WTC11 (cell line): ENCODE results near the gene ANAPC4. TPM values are rescaled to one million over a fixed set of nuclear protein-coding genes. Genes with fewer than 3 reads are reported as not detected.

Experiments
- ATAC-seq: fragments of 200-7000 bp; cut with Tn5 transposase; 2 replicates; pipeline ENCODE4 v1.10.0; 2021; ENCODE audit warnings: mild to moderate bottlenecking, moderate library complexity
- CTCF ChIA-PET: fragments of 300-600 bp; sonication (Branson Sonifier 250); formaldehyde crosslinking; loops from one replicate; lab custom pipeline; 2021; ENCODE audit warnings: antibody characterized with exemption; lab: Charles Lee
- POLR2A ChIA-PET: fragments of 350-600 bp; sonication (Branson Sonifier 250); formaldehyde crosslinking; loops from one replicate; lab custom pipeline; 2021; ENCODE audit warnings: antibody characterized with exemption; lab: Charles Lee
- DNase-seq: peaks from one replicate; pipeline ENCODE4 v3.0.0; 2021; ENCODE audit warnings: low spot score
- H3K27ac Mint-ChIP-seq: 2 replicates; pipeline ENCODE4 v1.8.0; 2021; ENCODE audit warnings: mixed read lengths
- H3K27me3 Mint-ChIP-seq: 2 replicates; pipeline ENCODE4 v1.8.0; 2021; ENCODE audit warnings: low read depth, mild to moderate bottlenecking, moderate library complexity, mixed read lengths
- H3K36me3 Mint-ChIP-seq: 2 replicates; pipeline ENCODE4 v1.8.0; 2021; ENCODE audit warnings: mixed read lengths
- H3K4me1 Mint-ChIP-seq: 2 replicates; pipeline ENCODE4 v1.8.0; 2022; ENCODE audit warnings: mixed read lengths
- H3K4me3 Mint-ChIP-seq: 2 replicates; pipeline ENCODE4 v1.8.0; 2021; ENCODE audit warnings: mild to moderate bottlenecking, moderate library complexity, mixed read lengths
- H3K9me3 Mint-ChIP-seq: 2 replicates; pipeline ENCODE4 v1.8.0; 2021; ENCODE audit warnings: mixed read lengths
- AFF4 ChIP-seq: sonication (generic); formaldehyde crosslinking; IDR thresholded peaks from 2 replicates; pipeline ENCODE4 v1.8.1; 2023; ENCODE audit warnings: mild to moderate bottlenecking, missing genetic modification reagents, borderline replicate concordance
- AR ChIP-seq: fragments of 250-450 bp; sonication (Bioruptor Pico); IDR thresholded peaks from 2 replicates; pipeline ENCODE4 v1.9.0; 2021; ENCODE audit warnings: mild to moderate bottlenecking
- CDX4 ChIP-seq: fragments of 250-450 bp; sonication (Bioruptor Pico); IDR thresholded peaks from 2 replicates; pipeline ENCODE4 v1.9.0; 2021; ENCODE audit warnings: moderate library complexity, mild to moderate bottlenecking, inconsistent platforms, borderline replicate concordance
- E2F1 ChIP-seq: sonication (generic); formaldehyde crosslinking; IDR thresholded peaks from 2 replicates; pipeline ENCODE4 v1.8.0; 2022; ENCODE audit warnings: mild to moderate bottlenecking, missing genetic modification reagents
- E2F5 ChIP-seq: sonication (generic); formaldehyde crosslinking; IDR thresholded peaks from 2 replicates; pipeline ENCODE4 v1.8.1; 2022; ENCODE audit warnings: mild to moderate bottlenecking, moderate library complexity, missing genetic modification reagents
- ETV6 ChIP-seq: sonication (generic); formaldehyde crosslinking; IDR thresholded peaks from 2 replicates; pipeline ENCODE4 v1.8.1; 2022; ENCODE audit warnings: mild to moderate bottlenecking, missing genetic modification reagents
- IRF1 ChIP-seq: sonication (generic); formaldehyde crosslinking; IDR thresholded peaks from 2 replicates; pipeline ENCODE4 v1.8.0; 2023; ENCODE audit warnings: missing genetic modification reagents
- IRF2 ChIP-seq: sonication (generic); formaldehyde crosslinking; IDR thresholded peaks from 2 replicates; pipeline ENCODE4 v1.8.0; 2022; ENCODE audit warnings: low read depth, missing genetic modification reagents, borderline replicate concordance
- OVOL2 ChIP-seq: fragments of 250-450 bp; sonication (Bioruptor Pico); IDR thresholded peaks from 2 replicates; pipeline ENCODE4 v1.9.0; 2021; ENCODE audit warnings: mild to moderate bottlenecking, borderline replicate concordance
- SP1 ChIP-seq: sonication (generic); formaldehyde crosslinking; conservative IDR thresholded peaks from 2 replicates; pipeline ENCODE4 v1.8.1; 2022; ENCODE audit warnings: missing genetic modification reagents
- TEAD1 ChIP-seq: sonication (generic); formaldehyde crosslinking; IDR thresholded peaks from 2 replicates; pipeline ENCODE4 v1.8.0; 2022; ENCODE audit warnings: mild to moderate bottlenecking, missing genetic modification reagents
- USF1 ChIP-seq: sonication (generic); formaldehyde crosslinking; IDR thresholded peaks from 2 replicates; pipeline ENCODE4 v1.8.0; 2022; ENCODE audit warnings: mild to moderate bottlenecking, missing genetic modification reagents
- ZBTB43 ChIP-seq: sonication (generic); formaldehyde crosslinking; IDR thresholded peaks from 2 replicates; pipeline ENCODE4 v1.8.1; 2023; ENCODE audit warnings: mild to moderate bottlenecking, missing genetic modification reagents
- ZNF423 ChIP-seq: fragments of 250-450 bp; sonication (Bioruptor Pico); IDR thresholded peaks from 2 replicates; pipeline ENCODE4 v2.1.2; 2022; ENCODE audit warnings: mild to moderate bottlenecking, moderate library complexity
- ZNF512 ChIP-seq: sonication (generic); formaldehyde crosslinking; IDR thresholded peaks from 2 replicates; pipeline ENCODE4 v1.8.1; 2022; ENCODE audit warnings: missing genetic modification reagents, borderline replicate concordance
- total RNA-seq: library from RNA; stranded (reverse); gene quantifications from 3 replicates; pipeline ENCODE4 v1.2.3, GENCODE V29; 2021

The ANAPC4 gene
- total RNA-seq, 1 experiment from 2014 or later, result 40.5 TPM

- DNase-seq (no peak), ATAC-seq (no peak)
- no peak for TF ChIP-seq ZBTB43 (CRISPR knock-in tag)
- TF ChIP-seq ZNF423, result no peak
- no peak for TF ChIP-seq USF1 (CRISPR knock-in tag)
- TF ChIP-seq ZNF512 (CRISPR knock-in tag), result no peak
- no peak for TF ChIP-seq AFF4 (CRISPR knock-in tag)
- no peak for TF ChIP-seq CDX4 (CRISPR knock-in tag)
- TF ChIP-seq IRF1 (CRISPR knock-in tag), result no peak
- no peak for TF ChIP-seq E2F5 (CRISPR knock-in tag)
- TF ChIP-seq IRF2 (CRISPR knock-in tag), result no peak
- TF ChIP-seq AR (CRISPR knock-in tag), result no peak
- no peak for TF ChIP-seq E2F1 (CRISPR knock-in tag)
- no peak for TF ChIP-seq SP1
- no peak for TF ChIP-seq ETV6 (CRISPR knock-in tag)
- TF ChIP-seq TEAD1 (CRISPR knock-in tag), result no peak
- TF ChIP-seq OVOL2, result no peak
- CTCF ChIA-PET, result interaction anchor here (1.0 kb wide), 1 partner anchor 15 kb away, joined by 3 read pairs; no protein-coding TSS in a partner anchor
- Mint-ChIP-seq H3K4me3 (no peak overlapping the region), H3K9me3 (peaks cover 6% of the 10 kb centered on the region), H3K27me3 (no peaks in the 10 kb centered on the region; the same call in 1 of the 2 replicates), H3K36me3 (no peaks in the 10 kb centered on the region), H3K4me1 (no peaks in the 10 kb centered on the region), H3K27ac (no peak overlapping the region)
- POLR2A ChIA-PET, result no interaction called here
Measured at GRCh38 chr4:25467843-25468242, 90.8 kb downstream of the ANAPC4 start.

Other genes with a start within 250 kb of the ANAPC4 start
- gene SEPSECS, start 216.8 kb upstream of the ANAPC4 start, total RNA-seq, result 4.6 to 7.0 TPM (median 6.2 TPM) in 3 replicates
- 12.6 to 15.1 TPM (median 14.5 TPM) in 3 replicates for gene PI4K2B, start 143.2 kb upstream of the ANAPC4 start, total RNA-seq
- gene ZCCHC4, start 64.5 kb upstream of the ANAPC4 start, total RNA-seq, result 12.4 to 13.6 TPM (median 13.3 TPM) in 3 replicates